ENCODE results near the gene HIGD2A. TPM values are rescaled to one million over a fixed set of nuclear protein-coding genes. Genes with fewer than 3 reads are reported as not detected.

The HIGD2A gene
- total RNA-seq, 1 experiment from 2014 or later, result 72.6 TPM

GRCh38 chr5:176366232-176366894, 22.2 kb upstream of the HIGD2A start:
- no TSS peak for BruUV-seq (replicated peaks)
- Mint-ChIP-seq H3K9me3 (ENCODE audit: low read depth, unreplicated experiment) (no peaks in the 10 kb centered on the region), H3K27me3 (ENCODE audit: unreplicated experiment) (peaks cover 15% of the 10 kb centered on the region), H3K27ac (ENCODE audit: unreplicated experiment) (no peak overlapping the region), H3K36me3 (ENCODE audit: insufficient read depth, unreplicated experiment) (peaks cover 20% of the 10 kb centered on the region), H3K4me3 (ENCODE audit: low read depth, unreplicated experiment) (peak overlapping the region; percentile 8), H3K4me1 (ENCODE audit: low read depth, unreplicated experiment) (peaks cover 6% of the 10 kb centered on the region)
- intact Hi-C loops (cut with micrococcal nuclease; ENCODE audit: unreplicated experiment), result no loop called here
- TF ChIP-seq CTCF (IDR thresholded peaks at IDR 0.05; ENCODE audit: unreplicated experiment), result no peak
- no peak for DNase-seq
- CTCF ChIA-PET, result no interaction called here

GRCh38 chr5:176368726-176369125, 19.8 kb upstream of the HIGD2A start:
- Mint-ChIP-seq H3K36me3 (ENCODE audit: insufficient read depth, unreplicated experiment) (peaks cover 13% of the 10 kb centered on the region), H3K4me3 (ENCODE audit: low read depth, unreplicated experiment) (no peak overlapping the region), H3K4me1 (ENCODE audit: low read depth, unreplicated experiment) (peaks cover 17% of the 10 kb centered on the region), H3K27ac (ENCODE audit: unreplicated experiment) (no peak overlapping the region), H3K9me3 (ENCODE audit: low read depth, unreplicated experiment) (no peaks in the 10 kb centered on the region), H3K27me3 (ENCODE audit: unreplicated experiment) (peaks cover 15% of the 10 kb centered on the region)
- no TSS peak for BruUV-seq (replicated peaks)
- CTCF ChIA-PET, result interaction anchor here (0.5 kb wide), 1 partner anchor 17 kb away, joined by 3 read pairs; no protein-coding TSS in a partner anchor
- TF ChIP-seq CTCF (IDR thresholded peaks at IDR 0.05; ENCODE audit: unreplicated experiment), result no peak
- intact Hi-C loops (cut with micrococcal nuclease; ENCODE audit: unreplicated experiment), result no loop called here
- no peak for DNase-seq

- BruUV-seq (replicated peaks), result no TSS peak
- Mint-ChIP-seq H3K4me1 (ENCODE audit: low read depth, unreplicated experiment) (peaks cover 17% of the 10 kb centered on the region), H3K9me3 (ENCODE audit: low read depth, unreplicated experiment) (no peaks in the 10 kb centered on the region), H3K4me3 (ENCODE audit: low read depth, unreplicated experiment) (no peak overlapping the region), H3K27me3 (ENCODE audit: unreplicated experiment) (peaks cover 15% of the 10 kb centered on the region), H3K27ac (ENCODE audit: unreplicated experiment) (peak overlapping the region; percentile 17), H3K36me3 (ENCODE audit: insufficient read depth, unreplicated experiment) (peaks cover 11% of the 10 kb centered on the region)
- no peak for DNase-seq
- intact Hi-C loops (cut with micrococcal nuclease; ENCODE audit: unreplicated experiment), result no loop called here
- no peak for TF ChIP-seq CTCF (IDR thresholded peaks at IDR 0.05; ENCODE audit: unreplicated experiment)
- CTCF ChIA-PET, result interaction anchor here (1.3 kb wide), 1 partner anchor 59 kb away, joined by 4 read pairs; no protein-coding TSS in a partner anchor
These were observed 18.4 kb upstream of the HIGD2A start for GRCh38 chr5:176369934-176370711.

DNA sequence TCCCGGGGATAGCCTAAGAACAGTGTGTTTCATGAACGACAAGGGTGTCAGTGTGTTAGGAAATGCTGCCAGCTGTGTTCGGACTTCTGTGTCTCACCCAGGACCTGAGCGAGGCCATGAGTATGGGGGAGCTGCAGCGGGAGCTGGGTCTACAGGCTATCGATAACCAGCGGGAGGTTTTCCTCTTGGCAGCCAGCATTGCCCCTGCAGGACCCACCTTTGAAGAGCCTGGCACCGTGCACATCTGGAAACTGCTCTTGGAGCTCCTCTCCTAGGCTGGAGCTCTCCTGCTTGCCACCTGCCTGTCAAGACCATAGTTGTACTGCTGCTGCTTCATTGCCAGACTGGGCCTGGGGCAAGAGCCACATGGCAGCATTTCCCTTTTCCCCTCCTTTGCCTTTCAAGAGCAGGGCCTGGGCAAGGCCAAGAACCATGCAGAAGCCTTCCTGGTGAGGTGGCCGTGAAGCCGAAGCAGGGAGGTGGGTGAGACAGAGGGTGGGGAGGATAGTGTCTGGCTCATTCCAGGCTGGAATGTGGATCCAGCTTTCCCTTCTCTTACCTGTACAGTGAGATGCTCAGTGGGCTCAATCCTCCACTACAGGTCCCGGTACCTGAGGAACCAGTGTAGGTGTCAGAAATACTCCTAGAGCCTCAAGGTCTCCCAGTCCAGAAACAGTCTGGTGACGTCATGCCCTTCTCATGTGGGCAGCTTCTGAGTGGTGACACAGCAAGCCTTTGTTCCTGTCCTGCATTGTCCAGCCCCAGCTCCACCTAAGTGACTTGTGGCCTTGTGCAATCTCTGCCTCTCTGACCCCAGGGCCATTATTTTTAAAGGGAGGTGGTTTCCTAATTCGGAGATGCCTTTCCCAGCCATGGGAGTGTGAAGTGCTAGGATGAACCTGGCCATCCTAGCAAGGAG, 16.7 kb upstream of the HIGD2A start:
- peak overlapping the region; percentile 59 for H3K27ac Mint-ChIP-seq (ENCODE audit: unreplicated experiment)
- no peak overlapping the region for H3K4me3 Mint-ChIP-seq (ENCODE audit: low read depth, unreplicated experiment)
- TF ChIP-seq CTCF (IDR thresholded peaks at IDR 0.05; ENCODE audit: unreplicated experiment), result no peak
- no TSS peak for BruUV-seq (replicated peaks)
- H3K27me3 Mint-ChIP-seq (ENCODE audit: unreplicated experiment), result peaks cover 14% of the 10 kb centered on the region
- no peaks in the 10 kb centered on the region for H3K9me3 Mint-ChIP-seq (ENCODE audit: low read depth, unreplicated experiment)
- DNase-seq, result peak; percentile 64
- no peaks in the 10 kb centered on the region for H3K36me3 Mint-ChIP-seq (ENCODE audit: insufficient read depth, unreplicated experiment)
- intact Hi-C loops (cut with micrococcal nuclease; ENCODE audit: unreplicated experiment), result no loop called here
- peaks cover 17% of the 10 kb centered on the region for H3K4me1 Mint-ChIP-seq (ENCODE audit: low read depth, unreplicated experiment)
- CTCF ChIA-PET, result interaction anchor here (0.6 to 1.4 kb wide), 2 partner anchors 17 to 74 kb away, joined by 4 read pairs; partner anchors contain the start of genes HIGD2A and NOP16
